Liver (tissue), 9 donors: ENCODE results near the gene CSF2. TPM values are rescaled to one million over a fixed set of nuclear protein-coding genes. Genes with fewer than 3 reads are reported as not detected.

Experiments used
- DNase-seq: peaks from one replicate; pipeline ENCODE4 v3.0.0-alpha.2; 2017; ENCODE audit warnings: low spot score
- H3K27ac ChIP-seq, 2 donors: one replicate each; pipeline ENCODE4 v1.7.0; 2013; ENCODE audit warnings: inconsistent platforms in 2 of 2, low read length in 2 of 2, control low read depth in 1 of 2, low read depth in 1 of 2, mild to moderate bottlenecking in 1 of 2
- H3K27me3 ChIP-seq, 4 donors: one replicate each; pipeline versions ENCODE4 v1.6.1 to v1.7.0; 2013; ENCODE audit warnings: low read length in 3 of 4, inconsistent platforms in 1 of 4, mild to moderate bottlenecking in 1 of 4, moderate library complexity in 1 of 4; ENCODE audit not compliant: control insufficient read depth in 4 of 4, insufficient read depth in 4 of 4
- H3K36me3 ChIP-seq, 4 donors: one replicate each; pipeline versions ENCODE4 v1.6.1 to v1.7.0; 2013; ENCODE audit warnings: low read length in 3 of 4, mild to moderate bottlenecking in 3 of 4, low read depth in 1 of 4, moderate library complexity in 1 of 4; ENCODE audit not compliant: control insufficient read depth in 4 of 4, insufficient read depth in 3 of 4
- H3K4me1 ChIP-seq, 4 donors: one replicate each; pipeline versions ENCODE4 v1.6.1 to v1.7.0; 2013; ENCODE audit warnings: low read length in 3 of 4, mild to moderate bottlenecking in 3 of 4, moderate library complexity in 1 of 4; ENCODE audit not compliant: control insufficient read depth in 4 of 4, insufficient read depth in 4 of 4
- H3K4me3 ChIP-seq, 3 donors: one replicate each; pipeline versions ENCODE4 v1.6.1 to v1.7.0; 2013; ENCODE audit warnings: low read length in 3 of 3, control low read depth in 1 of 3, low read depth in 1 of 3, mild to moderate bottlenecking in 1 of 3
- H3K9ac ChIP-seq, 2 donors: one replicate each; pipeline ENCODE4 v1.7.0; 2013; ENCODE audit warnings: low read length in 2 of 2, mild to moderate bottlenecking in 2 of 2, moderate library complexity in 2 of 2, control low read depth in 1 of 2, low read depth in 1 of 2
- H3K9me3 ChIP-seq, 4 donors: one replicate each; pipeline versions ENCODE4 v1.6.1 to v1.7.0; 2013; ENCODE audit warnings: low read length in 3 of 4; ENCODE audit not compliant: control insufficient read depth in 4 of 4
- ATF3 ChIP-seq: IDR thresholded peaks from 2 replicates; pipeline ENCODE4 v1.6.1; 2016; ENCODE audit warnings: antibody characterized with exemption
- CTCF ChIP-seq: fragments of 150-350 bp; IDR thresholded peaks from 2 replicates; pipeline ENCODE4 v1.5.1; 2017; ENCODE audit warnings: improper control_type of control experiment, low read depth, low read length; ENCODE audit not compliant: missing input control
- EGR1 ChIP-seq, 2 donors: IDR thresholded peaks; 2 replicates each; pipeline ENCODE4 v1.6.1; 2016 to 2018; ENCODE audit warnings: antibody characterized with exemption in 2 of 2, low read depth in 2 of 2
- FOXA1 ChIP-seq: IDR thresholded peaks from 2 replicates; pipeline ENCODE4 v1.6.1; 2016; ENCODE audit warnings: antibody characterized with exemption
- FOXA2 ChIP-seq: IDR thresholded peaks from 2 replicates; pipeline ENCODE4 v1.6.1; 2016; ENCODE audit warnings: antibody characterized with exemption
- GABPA ChIP-seq, 2 donors: IDR thresholded peaks in 1 of 2; conservative IDR thresholded peaks in 1 of 2; 2 replicates each; pipeline ENCODE4 v1.6.1; 2016; ENCODE audit warnings: antibody characterized with exemption in 2 of 2, mild to moderate bottlenecking in 1 of 2, moderate library complexity in 1 of 2
- HNF4A ChIP-seq, 2 donors: conservative IDR thresholded peaks; 2 replicates each; pipeline ENCODE4 v1.6.1; 2016; ENCODE audit warnings: antibody characterized with exemption in 2 of 2, mild to moderate bottlenecking in 2 of 2
- HNF4G ChIP-seq: IDR thresholded peaks from 2 replicates; pipeline ENCODE4 v1.6.1; 2016; ENCODE audit warnings: antibody characterized with exemption
- JUND ChIP-seq, 2 donors: IDR thresholded peaks; 2 replicates each; pipeline ENCODE4 v1.6.1; 2016; ENCODE audit warnings: antibody characterized with exemption in 2 of 2
- MAX ChIP-seq: IDR thresholded peaks from 2 replicates; pipeline ENCODE4 v1.6.1; 2016; ENCODE audit warnings: antibody characterized with exemption
- NR2F2 ChIP-seq: IDR thresholded peaks from 2 replicates; pipeline ENCODE4 v1.6.1; 2016; ENCODE audit warnings: antibody characterized with exemption
- RAD21 ChIP-seq, 2 donors: IDR thresholded peaks; 2 replicates each; pipeline ENCODE4 v1.6.1; 2016; ENCODE audit warnings: antibody characterized with exemption in 2 of 2, mild to moderate bottlenecking in 2 of 2
- REST ChIP-seq: IDR thresholded peaks from 2 replicates; pipeline ENCODE4 v1.6.1; 2016; ENCODE audit warnings: antibody characterized with exemption, mild to moderate bottlenecking
- RXRA ChIP-seq, 2 donors: IDR thresholded peaks; 2 replicates each; pipeline ENCODE4 v1.6.1; 2017 to 2018; ENCODE audit warnings: antibody characterized with exemption in 2 of 2, mild to moderate bottlenecking in 1 of 2
- SP1 ChIP-seq: IDR thresholded peaks from 2 replicates; pipeline ENCODE4 v1.6.1; 2018; ENCODE audit warnings: antibody characterized with exemption, mild to moderate bottlenecking
- TAF1 ChIP-seq: conservative IDR thresholded peaks from 2 replicates; pipeline ENCODE4 v1.6.1; 2016; ENCODE audit warnings: antibody characterized with exemption, mild to moderate bottlenecking
- YY1 ChIP-seq: IDR thresholded peaks from 2 replicates; pipeline ENCODE4 v1.6.1; 2016; ENCODE audit warnings: antibody characterized with exemption, mild to moderate bottlenecking
- ZBTB33 ChIP-seq: IDR thresholded peaks from 2 replicates; pipeline ENCODE4 v1.6.1; 2016; ENCODE audit warnings: antibody characterized with exemption
- WGBS: extraction: QIAGEN DNeasy Blood & Tissue Kit; methylation state at CpG from one replicate; pipeline ENCODE4 v1.1.7; 2013; 5-methylcytosine and 5-hydroxymethylcytosine counted together
- polyA plus RNA-seq, 2 donors: library from polyadenylated mRNA; stranded (reverse) in 1 of 2; unstranded in 1 of 2; fragments of 200-250 nt in 1 of 2; fragments of >200 nt in 1 of 2; fragmentation: Nextera tagmentation in 1 of 2; extraction: Ambion mirVana in 1 of 2; gene quantifications; one replicate each; pipeline versions ENCODE4 v1.2.1 to v1.2.3, GENCODE V29; 2013 to 2015
- total RNA-seq, 2 donors: library from RNA; depleted of rRNA; stranded (reverse); fragments of >200 nt; gene quantifications; one replicate each; pipeline ENCODE4 v1.2.3, GENCODE V29; 2014
- donor health status: healthy.
- donor health status: healthy.
- donor health status: healthy.
- donor health status: healthy.
- donor health status: healthy.

The CSF2 gene
- total and polyA plus RNA-seq, 4 donors = not detected

GRCh38 chr5:132089363-132089762 lies 15.8 kb downstream of the CSF2 start:
- no peak overlapping the region for H3K9ac ChIP-seq
- no peaks in the 10 kb centered on the region for H3K9me3 ChIP-seq
- H3K27ac ChIP-seq = no peak overlapping the region
- no peak overlapping the region for H3K4me3 ChIP-seq
- no peaks in the 10 kb centered on the region for H3K4me1 ChIP-seq
- no peaks in the 10 kb centered on the region for H3K36me3 ChIP-seq
- DNase-seq = no peak
- WGBS = 95% methylated on average over 1 of the region's 1 CpG
- TF ChIP-seq TAF1 = no peak
- no peak for TF ChIP-seq RAD21 (IDR thresholded peaks at IDR 0.05)
- no peak for TF ChIP-seq FOXA1
- TF ChIP-seq FOXA2 = no peak
- TF ChIP-seq MAX = no peak
- no peak for TF ChIP-seq REST
- TF ChIP-seq NR2F2 = no peak
- no peak for TF ChIP-seq HNF4G
- TF ChIP-seq YY1 = no peak
- TF ChIP-seq SP1 = no peak
- no peak for TF ChIP-seq GABPA (IDR thresholded peaks at IDR 0.05 in 1 of 2, conservative IDR thresholded peaks at IDR 0.05 in 1 of 2)
- TF ChIP-seq ATF3 = no peak
- no peak for TF ChIP-seq ZBTB33
- no peak for TF ChIP-seq CTCF
- TF ChIP-seq JUND (IDR thresholded peaks at IDR 0.05) = no peak
- no peak for TF ChIP-seq HNF4A (conservative IDR thresholded peaks at IDR 0.05)
- no peak for TF ChIP-seq RXRA (IDR thresholded peaks at IDR 0.05)
- TF ChIP-seq EGR1 (IDR thresholded peaks at IDR 0.05; ENCODE audit: low read depth in 2 of 2) = no peak
- no peaks in the 10 kb centered on the region for H3K27me3 ChIP-seq

GRCh38 chr5:132090107-132090506 lies 16.5 kb downstream of the CSF2 start:
- no peak overlapping the region for H3K9ac ChIP-seq
- no peaks in the 10 kb centered on the region for H3K9me3 ChIP-seq
- no peak for DNase-seq
- H3K4me3 ChIP-seq = no peak overlapping the region
- H3K27ac ChIP-seq = no peak overlapping the region
- no peak for TF ChIP-seq YY1
- no peak for TF ChIP-seq RXRA (IDR thresholded peaks at IDR 0.05)
- no peak for TF ChIP-seq HNF4G
- TF ChIP-seq ATF3 = no peak
- no peak for TF ChIP-seq EGR1 (IDR thresholded peaks at IDR 0.05; ENCODE audit: low read depth in 2 of 2)
- no peak for TF ChIP-seq TAF1
- no peak for TF ChIP-seq ZBTB33
- TF ChIP-seq MAX = no peak
- no peak for TF ChIP-seq NR2F2
- H3K36me3 ChIP-seq = no peaks in the 10 kb centered on the region
- H3K4me1 ChIP-seq = no peaks in the 10 kb centered on the region
- no peaks in the 10 kb centered on the region for H3K27me3 ChIP-seq
